Subcutaneous abdominal adipose tissue (tissue), 5 donors: ENCODE data around the gene AKAP8L.

Experiments
- H3K27ac ChIP-seq: one replicate; pipeline ENCODE4 v1.7.0; 2013; ENCODE audit warnings: low read depth, mild to moderate bottlenecking, inconsistent platforms, low read length, moderate library complexity
- H3K27me3 ChIP-seq, 5 donors: one replicate each; pipeline ENCODE4 v1.7.0; 2013; ENCODE audit warnings: low read length in 5 of 5, inconsistent platforms in 1 of 5; ENCODE audit not compliant: control insufficient read depth in 5 of 5, insufficient read depth in 4 of 5
- H3K36me3 ChIP-seq, 5 donors: one replicate each; pipeline ENCODE4 v1.7.0; 2013; ENCODE audit warnings: low read length in 5 of 5; ENCODE audit not compliant: control insufficient read depth in 5 of 5, insufficient read depth in 5 of 5
- H3K4me1 ChIP-seq, 5 donors: one replicate each; pipeline ENCODE4 v1.7.0; 2013; ENCODE audit warnings: low read length in 5 of 5, mild to moderate bottlenecking in 3 of 5, moderate library complexity in 1 of 5; ENCODE audit not compliant: control insufficient read depth in 5 of 5, insufficient read depth in 5 of 5
- H3K4me3 ChIP-seq, 5 donors: one replicate each; pipeline ENCODE4 v1.7.0; 2013; ENCODE audit warnings: low read length in 5 of 5, low read depth in 1 of 5
- H3K9ac ChIP-seq, 5 donors: one replicate each; pipeline ENCODE4 v1.7.0; 2013; ENCODE audit warnings: low read length in 5 of 5, mild to moderate bottlenecking in 4 of 5, moderate library complexity in 3 of 5
- H3K9me3 ChIP-seq, 5 donors: one replicate each; pipeline ENCODE4 v1.7.0; 2013; ENCODE audit warnings: low read length in 5 of 5; ENCODE audit not compliant: control insufficient read depth in 5 of 5
- donor health status: healthy.
- donor health status: healthy.
- donor health status: healthy.
- donor health status: healthy.
- donor health status: healthy.

Gene AKAP8L

GRCh38 chr19:15373644-15374043 is 45.1 kb downstream of the AKAP8L start:
- Histone ChIP-seq H3K27ac (peak overlapping the region; percentile 46), H3K36me3 (peaks cover 0 to 54% (median 47%) of the 10 kb centered on the region in 5 donors), H3K4me1 (peaks cover 16 to 63% (median 40%) of the 10 kb centered on the region in 5 donors), H3K27me3 (no peaks in the 10 kb centered on the region), H3K9ac (no peak overlapping the region), H3K9me3 (no peaks in the 10 kb centered on the region), H3K4me3 (peak overlapping the region in 1 of 5 donors; percentile 49)

- Histone ChIP-seq H3K27ac (no peak overlapping the region), H3K4me3 (no peak overlapping the region), H3K4me1 (peaks cover 13 to 56% (median 33%) of the 10 kb centered on the region in 5 donors), H3K9ac (no peak overlapping the region), H3K27me3 (no peaks in the 10 kb centered on the region), H3K36me3 (peaks cover 0 to 61% (median 55%) of the 10 kb centered on the region in 5 donors), H3K9me3 (no peaks in the 10 kb centered on the region)
Measured at GRCh38 chr19:15372891-15373301, 45.9 kb downstream of the AKAP8L start.

DNA sequence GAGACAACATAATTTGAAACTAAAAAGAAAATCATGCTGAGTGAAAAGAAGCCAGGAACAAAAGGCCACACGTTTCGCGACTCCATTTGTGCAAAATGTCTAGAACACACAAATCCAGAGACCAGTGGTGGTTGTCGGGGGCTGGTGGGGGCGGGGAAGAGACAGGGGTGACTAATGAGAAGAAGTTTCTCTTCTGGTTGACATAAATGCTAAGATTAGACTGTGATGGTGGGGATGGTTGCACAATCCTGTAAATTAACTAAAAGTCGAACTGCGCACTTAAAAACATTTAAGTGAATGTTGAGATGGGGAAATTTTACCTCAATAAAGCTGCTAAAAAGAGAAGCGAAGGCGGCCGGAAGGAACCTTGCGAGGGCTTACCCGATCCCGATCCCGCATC is 46.3 kb downstream of the AKAP8L start:
- Histone ChIP-seq H3K4me3 (no peak overlapping the region), H3K36me3 (peaks cover under 1 to 65% (median 59%) of the 10 kb centered on the region in 5 donors), H3K27me3 (no peaks in the 10 kb centered on the region), H3K27ac (peak overlapping the region; percentile 50), H3K9ac (no peak overlapping the region), H3K9me3 (no peaks in the 10 kb centered on the region), H3K4me1 (peaks cover 10 to 52% (median 29%) of the 10 kb centered on the region in 5 donors)

DNA sequence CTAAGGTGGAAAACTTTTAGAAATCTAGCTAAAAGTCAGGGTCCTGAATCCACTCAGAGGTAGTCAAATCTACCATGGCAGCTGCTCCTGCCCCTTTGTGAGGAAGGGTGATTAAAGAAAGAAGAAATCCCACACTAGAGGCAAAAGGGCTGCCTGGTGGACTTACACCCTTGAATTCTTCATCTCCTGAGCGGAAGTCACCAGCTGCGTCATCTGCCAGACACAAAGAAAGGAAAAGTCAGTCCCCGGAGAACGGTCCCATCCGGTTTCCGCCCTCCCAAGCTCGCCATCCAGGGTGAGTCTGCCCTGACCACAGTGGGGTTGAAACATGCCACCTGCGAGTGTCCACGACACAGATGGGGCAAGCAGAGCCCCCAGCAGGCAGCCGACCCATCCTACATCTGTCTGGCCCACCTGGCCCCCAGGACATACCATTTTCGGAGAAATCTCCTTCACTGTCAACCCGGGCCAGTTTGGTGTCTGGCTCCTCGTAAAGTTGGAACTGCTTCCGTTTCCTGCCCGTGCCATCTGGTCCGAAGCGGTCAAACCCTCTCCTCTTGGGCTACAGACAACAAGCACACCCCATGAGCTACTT is 46.9 kb downstream of the AKAP8L start:
- peaks cover 10 to 47% (median 23%) of the 10 kb centered on the region in 5 donors for H3K4me1 ChIP-seq
- no peaks in the 10 kb centered on the region for H3K9me3 ChIP-seq
- H3K27ac ChIP-seq: peak overlapping the region; percentile 50
- H3K4me3 ChIP-seq: no peak overlapping the region
- peaks cover 3 to 71% (median 61%) of the 10 kb centered on the region in 5 donors for H3K36me3 ChIP-seq
- H3K9ac ChIP-seq: peak overlapping the region in 1 of 5 donors; percentile 41
- no peaks in the 10 kb centered on the region for H3K27me3 ChIP-seq

- H3K27me3 ChIP-seq: no peaks in the 10 kb centered on the region
- no peak overlapping the region for H3K27ac ChIP-seq
- H3K4me1 ChIP-seq: peaks cover 10 to 39% (median 18%) of the 10 kb centered on the region in 5 donors
- H3K9me3 ChIP-seq: no peaks in the 10 kb centered on the region
- peaks cover 3 to 77% (median 63%) of the 10 kb centered on the region in 5 donors for H3K36me3 ChIP-seq
- H3K9ac ChIP-seq: no peak overlapping the region
- no peak overlapping the region for H3K4me3 ChIP-seq
Measured at GRCh38 chr19:15371119-15371518, 47.7 kb downstream of the AKAP8L start.

- H3K4me1 ChIP-seq: peaks cover 2 to 29% (median 9%) of the 10 kb centered on the region in 5 donors
- H3K27ac ChIP-seq: no peak overlapping the region
- H3K9ac ChIP-seq: no peak overlapping the region
- no peaks in the 10 kb centered on the region for H3K27me3 ChIP-seq
- no peaks in the 10 kb centered on the region for H3K9me3 ChIP-seq
- peaks cover 3 to 90% (median 77%) of the 10 kb centered on the region in 5 donors for H3K36me3 ChIP-seq
- no peak overlapping the region for H3K4me3 ChIP-seq
Measured at GRCh38 chr19:15369594-15369891, 49.2 kb downstream of the AKAP8L start.

DNA sequence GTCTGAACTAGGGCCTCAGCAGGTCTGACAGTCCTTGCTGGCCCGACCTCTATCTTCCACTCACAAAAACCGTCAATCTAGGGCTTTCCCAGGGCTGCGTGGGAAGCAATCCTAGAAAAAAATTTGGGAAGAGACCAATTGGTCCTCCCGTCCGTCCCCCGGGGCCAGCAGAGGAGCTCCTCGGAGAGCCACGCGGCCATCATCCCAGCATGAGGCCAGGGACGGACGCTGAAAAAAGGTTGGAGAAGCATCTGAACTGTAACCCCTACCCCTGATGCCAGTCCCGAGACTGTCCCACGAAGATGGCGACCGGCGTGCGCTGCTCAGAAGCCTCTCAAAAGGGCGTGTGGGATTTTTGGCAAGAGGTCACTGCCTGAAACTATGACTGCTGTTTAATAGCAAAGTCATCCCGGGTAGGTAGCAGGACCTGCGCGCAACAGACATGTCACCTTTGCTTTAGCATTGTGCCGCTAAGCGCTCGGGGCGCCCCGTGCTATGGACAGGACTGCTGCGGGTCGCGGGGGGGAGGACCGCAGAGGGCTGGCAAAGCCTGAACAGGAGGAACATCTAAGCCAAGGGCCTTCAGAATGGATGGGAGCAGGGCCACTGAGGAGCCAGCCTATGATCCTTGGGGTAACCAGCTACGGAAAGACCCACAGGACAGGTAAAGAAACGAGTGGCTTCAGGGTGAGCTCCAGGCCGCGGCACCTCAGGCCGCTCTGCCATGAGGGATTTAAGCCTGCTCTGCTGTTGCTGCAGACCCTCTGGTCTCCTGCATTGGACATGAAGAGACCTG is 49.8 kb downstream of the AKAP8L start:
- H3K27me3 ChIP-seq: no peaks in the 10 kb centered on the region
- H3K36me3 ChIP-seq: peaks cover 3 to 91% (median 78%) of the 10 kb centered on the region in 5 donors
- no peak overlapping the region for H3K27ac ChIP-seq
- H3K9ac ChIP-seq: no peak overlapping the region
- peaks cover 2 to 23% (median 4%) of the 10 kb centered on the region in 5 donors for H3K4me1 ChIP-seq
- no peak overlapping the region for H3K4me3 ChIP-seq
- no peaks in the 10 kb centered on the region for H3K9me3 ChIP-seq

DNA sequence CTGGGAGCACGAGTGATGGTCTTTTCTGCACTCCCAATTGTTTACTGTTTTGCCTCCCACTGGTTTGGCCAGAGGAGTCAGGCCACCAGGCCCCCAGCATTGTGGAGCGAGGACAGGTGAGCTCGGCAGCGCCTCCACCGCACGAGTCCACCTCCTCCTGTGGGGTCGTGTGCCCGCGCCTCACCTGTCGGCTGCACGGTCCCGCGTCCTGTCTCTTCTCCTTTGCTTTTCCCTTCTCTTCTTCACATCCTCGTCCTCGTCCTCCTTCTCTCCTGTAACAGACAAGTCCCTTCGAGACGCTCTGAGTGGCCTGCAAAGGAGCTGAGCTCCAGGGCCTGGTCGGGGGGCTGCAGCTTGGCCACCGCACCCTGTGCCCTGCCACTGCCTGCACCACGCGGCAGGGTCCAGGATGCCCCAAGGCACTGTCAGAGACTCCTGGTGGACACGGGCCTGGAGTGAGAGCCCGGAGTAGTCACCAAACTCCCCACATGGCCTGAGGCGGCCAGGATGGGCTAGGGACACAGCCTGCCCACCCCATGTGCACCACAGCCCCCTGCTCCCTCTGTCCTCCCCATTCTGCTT is 50.6 kb downstream of the AKAP8L start:
- H3K36me3 ChIP-seq: peaks cover 3 to 83% (median 78%) of the 10 kb centered on the region in 5 donors
- no peaks in the 10 kb centered on the region for H3K9me3 ChIP-seq
- no peak overlapping the region for H3K4me3 ChIP-seq
- no peak overlapping the region for H3K27ac ChIP-seq
- no peak overlapping the region for H3K9ac ChIP-seq
- peaks cover 0 to 15% (median 2%) of the 10 kb centered on the region in 5 donors for H3K4me1 ChIP-seq
- no peaks in the 10 kb centered on the region for H3K27me3 ChIP-seq

DNA sequence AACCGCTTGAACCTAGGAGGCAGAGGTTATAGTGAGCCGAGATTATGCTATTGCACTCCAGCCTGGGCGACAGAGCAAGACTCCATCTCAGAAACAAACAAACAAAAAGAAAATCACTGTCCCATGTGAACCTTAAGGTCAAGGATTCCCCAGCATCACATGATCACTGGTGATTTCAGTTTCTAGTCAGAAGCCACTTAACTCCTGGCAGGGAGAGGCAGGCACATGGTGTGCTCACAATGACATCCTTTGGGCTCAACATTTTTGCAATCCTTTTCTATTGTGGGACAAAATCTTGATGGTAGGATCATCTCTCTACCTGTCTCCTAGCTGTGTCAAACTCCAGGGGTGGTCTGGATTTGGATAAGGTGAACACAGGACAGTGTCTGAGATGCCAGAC is 51.3 kb downstream of the AKAP8L start:
- no peaks in the 10 kb centered on the region for H3K9me3 ChIP-seq
- peaks cover 3 to 76% (median 71%) of the 10 kb centered on the region in 5 donors for H3K36me3 ChIP-seq
- no peak overlapping the region for H3K27ac ChIP-seq
- no peak overlapping the region for H3K4me3 ChIP-seq
- H3K4me1 ChIP-seq: peaks cover 0 to 14% (median 2%) of the 10 kb centered on the region in 5 donors
- no peak overlapping the region for H3K9ac ChIP-seq
- H3K27me3 ChIP-seq: no peaks in the 10 kb centered on the region

- no peak overlapping the region for H3K9ac ChIP-seq
- H3K36me3 ChIP-seq: peaks cover 3 to 74% (median 66%) of the 10 kb centered on the region in 5 donors
- H3K9me3 ChIP-seq: no peaks in the 10 kb centered on the region
- no peaks in the 10 kb centered on the region for H3K27me3 ChIP-seq
- H3K27ac ChIP-seq: no peak overlapping the region
- no peak overlapping the region for H3K4me3 ChIP-seq
- H3K4me1 ChIP-seq: peaks cover 0 to 5% (median 0%) of the 10 kb centered on the region in 5 donors
Measured at GRCh38 chr19:15365264-15365663, 53.5 kb downstream of the AKAP8L start.
